Progenitor cell of endocrine pancreas (in vitro differentiated cells): ENCODE results near the gene S100Z. TPM values are rescaled to one million over a fixed set of nuclear protein-coding genes. Genes with fewer than 3 reads are reported as not detected.
"Not testable (repeated sequence)": the region's sequence is repeated elsewhere in the genome, so short reads cannot be mapped to it uniquely, and the experiment has no call there.

Experiments
- DNase-seq: peaks from one replicate; pipeline ENCODE4 v3.0.0; 2021; ENCODE audit warnings: low spot score; ENCODE audit not compliant: unreplicated experiment
- H3K27ac Mint-ChIP-seq: 2 replicates; pipeline ENCODE4 v1.8.0; 2021; ENCODE audit warnings: mild to moderate bottlenecking, moderate library complexity, mixed read lengths
- H3K27me3 Mint-ChIP-seq: 2 replicates; pipeline ENCODE4 v1.8.0; 2021; ENCODE audit warnings: mixed read lengths
- H3K36me3 Mint-ChIP-seq: 2 replicates; pipeline ENCODE4 v1.8.0; 2022; ENCODE audit warnings: mixed read lengths; ENCODE audit not compliant: insufficient read depth
- H3K4me1 Mint-ChIP-seq: 2 replicates; pipeline ENCODE4 v1.8.0; 2021; ENCODE audit warnings: low read depth, mixed read lengths
- H3K4me3 Mint-ChIP-seq: 2 replicates; pipeline ENCODE4 v1.8.0; 2021; ENCODE audit warnings: low read depth, mild to moderate bottlenecking, moderate library complexity, mixed read lengths
- H3K9me3 Mint-ChIP-seq: 2 replicates; pipeline ENCODE4 v1.8.0; 2021; ENCODE audit warnings: low read depth, mixed read lengths
- CTCF ChIP-seq: fragments of 200-600 bp; sonication (generic); IDR thresholded peaks from one replicate; pipeline ENCODE4 v1.5.0; 2021; ENCODE audit warnings: antibody characterized with exemption, mild to moderate bottlenecking; ENCODE audit not compliant: unreplicated experiment
- total RNA-seq: library from RNA; stranded (reverse); gene quantifications from 2 replicates; pipeline ENCODE4 v1.2.1, GENCODE V29; 2021

S100Z gene
- total RNA-seq, 1 donor from 2014 or later = 1.7 TPM

GRCh38 chr5:76850543-76851145 lies 830 bp downstream of the S100Z start:
- peaks cover 3% of the 10 kb centered on the region for H3K4me1 Mint-ChIP-seq
- H3K4me3 Mint-ChIP-seq = no peak overlapping the region
- DNase-seq = no peak
- TF ChIP-seq CTCF = no peak
- peaks cover 2% of the 10 kb centered on the region for H3K36me3 Mint-ChIP-seq
- no peaks in the 10 kb centered on the region for H3K27me3 Mint-ChIP-seq
- H3K27ac Mint-ChIP-seq = no peak overlapping the region
- H3K9me3 Mint-ChIP-seq = peaks cover 10% of the 10 kb centered on the region

- H3K36me3 Mint-ChIP-seq = peaks cover 2% of the 10 kb centered on the region
- H3K9me3 Mint-ChIP-seq = peaks cover 10% of the 10 kb centered on the region
- no peak for DNase-seq
- H3K4me3 Mint-ChIP-seq = no peak overlapping the region
- H3K27ac Mint-ChIP-seq = no peak overlapping the region
- no peaks in the 10 kb centered on the region for H3K27me3 Mint-ChIP-seq
- peaks cover 4% of the 10 kb centered on the region for H3K4me1 Mint-ChIP-seq
- no peak for TF ChIP-seq CTCF
Measured at GRCh38 chr5:76851728-76852369, 2.0 kb downstream of the S100Z start.

GRCh38 chr5:76852772-76853171 lies 3.0 kb downstream of the S100Z start:
- no peak overlapping the region for H3K4me3 Mint-ChIP-seq
- peaks cover 4% of the 10 kb centered on the region for H3K4me1 Mint-ChIP-seq
- H3K9me3 Mint-ChIP-seq = peaks cover 10% of the 10 kb centered on the region
- H3K36me3 Mint-ChIP-seq = peaks cover 2% of the 10 kb centered on the region
- no peaks in the 10 kb centered on the region for H3K27me3 Mint-ChIP-seq
- no peak overlapping the region for H3K27ac Mint-ChIP-seq
- DNase-seq = no peak
- TF ChIP-seq CTCF = no peak

- H3K4me1 Mint-ChIP-seq, H3K4me3 Mint-ChIP-seq, DNase-seq, H3K36me3 Mint-ChIP-seq, H3K27ac Mint-ChIP-seq, H3K27me3 Mint-ChIP-seq: not testable (repeated sequence)
- peaks cover 10% of the 10 kb centered on the region for H3K9me3 Mint-ChIP-seq
Measured at GRCh38 chr5:76853741-76854140, 3.9 kb downstream of the S100Z start.

GRCh38 chr5:76854644-76855043 lies 4.8 kb downstream of the S100Z start:
- Mint-ChIP-seq H3K4me1 (peaks cover 4% of the 10 kb centered on the region), H3K27me3 (no peaks in the 10 kb centered on the region), H3K27ac (no peak overlapping the region), H3K36me3 (peaks cover 2% of the 10 kb centered on the region), H3K9me3 (peaks cover 10% of the 10 kb centered on the region), H3K4me3 (no peak overlapping the region)
- no peak for TF ChIP-seq CTCF
- DNase-seq = no peak

DNA sequence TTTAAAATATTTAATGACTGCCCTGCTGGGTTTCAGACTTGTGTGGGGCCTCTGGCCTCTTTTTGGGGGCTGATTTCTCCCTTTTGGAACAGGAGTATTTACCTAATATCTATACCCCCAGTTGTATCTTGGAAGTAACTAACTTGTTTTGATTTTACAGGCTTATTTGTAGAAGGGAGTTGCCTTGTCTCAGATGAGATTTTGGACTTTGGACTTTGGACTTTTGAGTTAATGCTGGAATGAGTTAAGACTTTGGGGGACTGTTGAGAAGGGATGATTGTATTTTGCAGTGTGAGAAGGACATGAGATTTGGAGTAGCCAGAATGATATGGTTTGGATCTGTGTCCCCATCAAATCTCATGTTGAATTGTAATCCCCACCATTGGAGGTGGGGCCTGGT lies 5.7 kb downstream of the S100Z start:
- not testable (repeated sequence) for H3K4me3 Mint-ChIP-seq, H3K4me1 Mint-ChIP-seq, H3K27me3 Mint-ChIP-seq, H3K36me3 Mint-ChIP-seq, DNase-seq, H3K27ac Mint-ChIP-seq
- H3K9me3 Mint-ChIP-seq = peaks cover 10% of the 10 kb centered on the region
